Cardiac fibroblast (primary cell): Measurements from ENCODE around the gene PRKCB.
"Not testable (repeated sequence)": the region's sequence is repeated elsewhere in the genome, so short reads cannot be mapped to it uniquely, and the experiment has no call there.

Source experiments
- DNase-seq, 2 donors: peaks; one replicate each; pipeline versions ENCODE4 v3.0.0 to v3.0.0-alpha.2; 2010; ENCODE audit warnings: low read depth in 2 of 2
- H3K4me3 ChIP-seq, 2 donors: replicated peaks in 1 of 2; 1 replicate in 1 of 2; 2 replicates in 1 of 2; pipeline ENCODE4 v1.5.1; 2011; ENCODE audit warnings: low read depth in 2 of 2, low read length in 2 of 2, mild to moderate bottlenecking in 2 of 2, moderate library complexity in 1 of 2
- TF ChIP-seq, protein P1 (sequence below): IDR thresholded peaks from one replicate; pipeline ENCODE4 v1.5.1; 2011; ENCODE audit warnings: low read depth, mild to moderate bottlenecking, low read length, inconsistent platforms

PRKCB gene

DNA sequence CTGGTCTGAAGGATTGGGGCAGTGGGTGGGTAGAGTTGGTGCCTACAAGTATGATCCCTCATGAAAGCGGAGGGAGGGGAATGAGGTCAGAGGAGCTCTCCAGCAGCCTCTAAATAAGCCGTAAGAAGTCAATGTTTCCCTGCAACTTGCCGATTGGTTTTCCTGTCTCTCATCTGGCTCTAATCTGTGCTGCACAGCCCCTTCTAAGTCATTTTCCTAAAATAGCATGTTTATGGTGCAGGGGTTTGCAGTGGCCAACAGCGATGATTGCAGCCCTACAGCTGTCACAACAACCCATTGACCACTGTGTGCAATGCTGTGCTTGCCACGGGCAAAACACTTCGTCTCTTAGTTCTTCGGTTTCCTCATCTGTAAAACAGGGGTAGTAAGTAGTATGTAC lies 189.2 kb downstream of the PRKCB start:
- no peak overlapping the region for H3K4me3 ChIP-seq
- TF ChIP-seq, protein P1, sequence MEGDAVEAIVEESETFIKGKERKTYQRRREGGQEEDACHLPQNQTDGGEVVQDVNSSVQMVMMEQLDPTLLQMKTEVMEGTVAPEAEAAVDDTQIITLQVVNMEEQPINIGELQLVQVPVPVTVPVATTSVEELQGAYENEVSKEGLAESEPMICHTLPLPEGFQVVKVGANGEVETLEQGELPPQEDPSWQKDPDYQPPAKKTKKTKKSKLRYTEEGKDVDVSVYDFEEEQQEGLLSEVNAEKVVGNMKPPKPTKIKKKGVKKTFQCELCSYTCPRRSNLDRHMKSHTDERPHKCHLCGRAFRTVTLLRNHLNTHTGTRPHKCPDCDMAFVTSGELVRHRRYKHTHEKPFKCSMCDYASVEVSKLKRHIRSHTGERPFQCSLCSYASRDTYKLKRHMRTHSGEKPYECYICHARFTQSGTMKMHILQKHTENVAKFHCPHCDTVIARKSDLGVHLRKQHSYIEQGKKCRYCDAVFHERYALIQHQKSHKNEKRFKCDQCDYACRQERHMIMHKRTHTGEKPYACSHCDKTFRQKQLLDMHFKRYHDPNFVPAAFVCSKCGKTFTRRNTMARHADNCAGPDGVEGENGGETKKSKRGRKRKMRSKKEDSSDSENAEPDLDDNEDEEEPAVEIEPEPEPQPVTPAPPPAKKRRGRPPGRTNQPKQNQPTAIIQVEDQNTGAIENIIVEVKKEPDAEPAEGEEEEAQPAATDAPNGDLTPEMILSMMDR: no peak
- DNase-seq: no peak

DNA sequence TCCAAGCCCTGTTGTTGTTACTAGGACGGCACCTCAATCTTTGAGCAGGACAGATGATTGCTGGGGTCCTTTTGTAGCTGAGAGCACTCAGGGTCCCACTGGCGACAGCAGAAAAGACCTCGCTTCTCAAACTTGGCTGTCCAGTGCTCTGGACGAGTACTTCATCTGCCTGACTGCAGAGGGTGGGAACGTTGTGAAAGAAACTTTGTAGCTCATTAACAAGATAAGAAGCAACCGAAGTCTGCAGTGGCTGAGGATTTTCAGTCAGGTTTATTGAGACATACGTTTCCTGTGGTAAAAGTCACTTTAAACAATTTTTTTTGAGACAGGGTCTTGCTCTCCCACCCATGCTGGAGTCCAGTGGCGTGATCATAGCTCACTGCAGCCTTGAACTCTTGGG lies 191.7 kb downstream of the PRKCB start:
- DNase-seq: no peak
- H3K4me3 ChIP-seq: no peak overlapping the region
- TF ChIP-seq, protein P1: no peak

DNA sequence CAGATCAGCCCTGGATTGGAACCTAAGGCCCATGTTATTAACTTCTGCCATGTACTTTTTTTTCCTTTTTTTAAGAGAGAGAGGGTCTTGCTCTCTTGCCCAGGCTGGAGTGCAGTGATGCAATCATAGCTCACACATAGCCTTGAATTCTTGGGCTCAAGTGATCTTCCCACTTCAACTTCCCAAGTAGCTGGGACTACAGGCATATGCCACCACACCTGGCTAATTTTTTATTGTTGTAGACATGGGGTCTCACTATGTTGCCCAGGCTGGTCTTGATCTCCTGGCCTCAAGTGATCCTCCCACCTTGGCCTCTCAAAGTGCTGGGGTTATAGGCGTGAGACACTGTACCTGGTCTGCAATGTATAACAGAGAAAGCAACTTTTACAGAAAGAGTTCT lies 194.1 kb downstream of the PRKCB start:
- not testable (repeated sequence) for H3K4me3 ChIP-seq, DNase-seq

DNA sequence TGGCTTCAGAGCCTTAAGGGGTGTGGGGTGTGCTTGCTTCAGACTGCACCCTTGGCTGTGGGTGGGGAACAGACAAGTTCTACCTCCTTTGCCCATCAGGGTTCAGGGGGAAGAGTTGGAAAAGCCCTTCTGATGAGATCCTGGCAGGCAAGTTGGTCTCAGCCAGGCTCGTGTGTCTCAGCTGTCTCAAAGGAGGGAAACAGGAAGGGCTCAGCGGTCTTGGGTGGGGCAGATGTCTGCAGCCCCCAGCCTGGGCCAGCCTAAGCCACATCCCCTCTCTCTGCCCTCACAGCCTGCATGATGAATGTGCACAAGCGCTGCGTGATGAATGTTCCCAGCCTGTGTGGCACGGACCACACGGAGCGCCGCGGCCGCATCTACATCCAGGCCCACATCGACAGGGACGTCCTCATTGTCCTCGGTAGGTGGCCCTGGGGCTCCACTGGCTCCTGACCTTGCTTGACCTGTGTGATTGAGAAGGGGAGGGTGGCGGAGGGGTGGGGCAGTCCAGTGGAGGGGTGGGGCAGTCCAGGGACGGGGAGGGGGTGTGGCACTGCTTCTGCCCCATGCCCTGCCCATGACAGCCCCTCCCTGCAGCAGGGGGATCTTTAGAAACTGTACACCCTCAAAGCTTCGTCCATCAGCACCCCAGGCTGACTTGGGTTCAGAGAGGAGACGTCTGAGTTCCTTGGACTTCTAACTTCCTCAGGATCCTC lies 199.5 kb downstream of the PRKCB start:
- no peak overlapping the region for H3K4me3 ChIP-seq
- TF ChIP-seq, protein P1: no peak
- DNase-seq: no peak

DNA sequence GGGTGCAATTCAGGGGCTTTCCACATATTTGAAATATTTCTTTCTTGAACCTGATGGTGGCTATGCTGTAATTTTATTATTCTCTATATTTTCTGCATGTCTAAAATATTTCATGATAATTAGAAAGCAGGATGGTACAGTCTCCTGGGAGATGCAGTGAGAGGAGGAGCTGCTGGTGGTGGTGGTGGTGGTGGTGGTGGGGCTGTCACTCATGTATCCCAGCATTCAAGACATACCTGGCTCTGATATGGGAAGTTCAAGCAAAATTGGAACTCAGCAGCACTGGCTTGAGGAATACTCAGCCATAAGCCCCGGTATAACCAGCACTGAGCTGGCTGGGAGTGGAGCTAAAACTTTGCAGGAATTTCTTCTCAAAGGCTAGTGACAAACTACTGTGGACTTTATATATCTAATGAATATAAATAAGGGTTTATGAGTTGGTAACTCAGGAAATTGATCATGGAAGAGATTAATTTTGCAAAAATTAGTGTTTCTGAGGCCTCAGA lies 200.3 kb downstream of the PRKCB start:
- no peak for DNase-seq
- TF ChIP-seq, protein P1: no peak
- H3K4me3 ChIP-seq: no peak overlapping the region

DNA sequence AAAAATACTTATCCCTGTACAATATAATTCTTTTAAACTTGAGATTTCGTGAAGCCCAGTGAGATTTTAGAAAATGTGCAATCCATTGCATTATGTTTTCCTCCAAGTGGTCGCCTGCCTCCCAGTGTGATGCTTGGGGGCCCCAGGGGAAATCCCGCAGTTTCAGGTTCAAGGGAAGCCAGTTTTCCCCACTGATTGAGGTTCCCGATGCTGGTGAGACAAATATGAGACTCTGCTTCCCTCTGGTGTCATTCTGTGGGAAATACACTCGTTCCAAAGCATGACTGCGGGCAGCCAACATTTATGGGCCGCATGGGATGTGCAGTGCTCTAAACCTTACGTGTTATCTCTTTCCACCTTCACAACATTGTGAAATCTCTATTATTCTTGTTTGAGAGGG lies 200.8 kb downstream of the PRKCB start:
- DNase-seq: peak; percentile 52 to 63
- TF ChIP-seq, protein P1: peak; percentile 71
- no peak overlapping the region for H3K4me3 ChIP-seq

DNA sequence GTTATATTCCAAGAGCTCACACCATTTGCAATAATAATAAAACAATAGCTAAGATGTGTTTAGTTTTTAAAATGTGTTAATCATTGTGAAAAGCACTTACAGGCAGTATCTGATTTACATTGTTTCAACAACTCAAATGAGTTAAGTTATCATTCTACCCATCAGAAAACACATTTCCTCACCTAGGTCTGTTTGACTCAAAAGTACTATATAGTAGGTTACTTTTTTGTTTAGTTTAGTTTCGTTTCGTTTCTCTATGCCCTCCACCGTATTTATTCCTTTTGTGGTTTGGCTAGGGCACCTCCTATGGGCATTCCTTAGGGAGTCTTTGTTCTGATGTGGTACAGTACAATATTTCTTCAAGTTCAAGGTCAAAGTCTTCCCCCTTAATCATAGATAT lies 201.6 kb downstream of the PRKCB start:
- DNase-seq: no peak
- H3K4me3 ChIP-seq: no peak overlapping the region
- TF ChIP-seq, protein P1: no peak
